GM18868 (cell line): ENCODE results near the gene TMEM184A.

Experiments used
- ATAC-seq: cut with Tn5 transposase; IDR thresholded peaks from one replicate; pipeline ENCODE4 v1.9.1; 2021; ENCODE audit warnings: mild to moderate bottlenecking, moderate library complexity; ENCODE audit not compliant: unreplicated experiment

TMEM184A gene

DNA sequence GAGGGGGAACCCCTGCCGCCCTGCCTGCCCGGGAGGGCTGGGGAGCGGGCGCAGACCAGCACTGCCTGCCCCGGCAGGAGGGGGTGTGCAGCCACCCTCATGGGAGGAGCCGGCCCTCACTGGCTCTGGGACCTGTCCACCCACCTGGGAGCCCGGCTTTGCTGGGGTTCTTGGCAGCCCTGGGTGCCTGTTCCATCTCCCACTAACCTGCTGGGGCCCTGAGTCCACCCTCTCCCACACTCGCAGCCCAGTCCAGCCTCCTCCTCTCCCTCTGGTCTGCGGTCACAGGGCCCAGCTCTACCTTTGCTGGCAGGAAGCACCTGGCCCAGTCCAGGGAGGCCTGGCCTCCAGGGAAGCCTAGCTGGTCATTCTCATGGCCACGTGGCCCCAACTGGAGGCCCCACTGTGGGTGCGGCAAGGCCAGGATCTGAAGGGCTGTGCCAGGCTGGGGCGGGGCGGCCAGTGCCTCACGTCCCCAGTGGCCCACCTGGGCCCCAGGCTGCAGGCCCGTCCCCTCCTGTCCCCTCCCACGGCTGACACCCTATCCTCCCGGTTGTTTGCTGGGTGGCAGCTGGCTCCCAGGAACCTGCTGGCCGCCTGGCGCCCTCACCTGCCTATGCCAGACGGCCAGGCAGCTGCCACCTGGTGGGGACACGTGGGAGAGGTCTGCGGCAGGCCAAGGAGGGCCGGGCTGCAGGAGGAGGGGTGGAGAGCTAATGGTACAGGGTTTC lies at the start of gene TMEM184A:
TMEM184A (minus strand) TSS at position 393 of the 731 bp plus-strand sequence. CDS start 721 bp downstream, outside the sequence.
- no peak for ATAC-seq

DNA sequence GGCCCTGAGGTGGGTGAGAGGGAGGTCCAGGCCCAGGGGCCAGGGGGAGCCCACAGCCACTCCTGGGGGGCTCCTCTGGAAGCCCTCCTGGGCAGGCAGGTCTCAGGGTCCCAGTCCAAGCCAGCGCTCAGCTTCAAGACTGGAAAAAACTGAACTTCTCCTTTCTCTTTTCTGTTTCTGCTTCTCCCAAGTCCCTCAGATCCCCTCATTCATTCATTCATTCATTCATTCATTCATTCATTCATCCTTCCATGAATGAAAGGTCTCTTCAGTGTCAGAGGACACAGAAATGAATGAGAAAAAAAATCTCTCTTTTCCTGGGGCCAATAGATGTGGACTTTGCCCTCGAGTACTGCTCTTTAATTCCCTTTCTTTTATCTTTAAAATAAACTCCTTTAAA lies 48.4 kb upstream of the TMEM184A start:
- no peak for ATAC-seq

DNA sequence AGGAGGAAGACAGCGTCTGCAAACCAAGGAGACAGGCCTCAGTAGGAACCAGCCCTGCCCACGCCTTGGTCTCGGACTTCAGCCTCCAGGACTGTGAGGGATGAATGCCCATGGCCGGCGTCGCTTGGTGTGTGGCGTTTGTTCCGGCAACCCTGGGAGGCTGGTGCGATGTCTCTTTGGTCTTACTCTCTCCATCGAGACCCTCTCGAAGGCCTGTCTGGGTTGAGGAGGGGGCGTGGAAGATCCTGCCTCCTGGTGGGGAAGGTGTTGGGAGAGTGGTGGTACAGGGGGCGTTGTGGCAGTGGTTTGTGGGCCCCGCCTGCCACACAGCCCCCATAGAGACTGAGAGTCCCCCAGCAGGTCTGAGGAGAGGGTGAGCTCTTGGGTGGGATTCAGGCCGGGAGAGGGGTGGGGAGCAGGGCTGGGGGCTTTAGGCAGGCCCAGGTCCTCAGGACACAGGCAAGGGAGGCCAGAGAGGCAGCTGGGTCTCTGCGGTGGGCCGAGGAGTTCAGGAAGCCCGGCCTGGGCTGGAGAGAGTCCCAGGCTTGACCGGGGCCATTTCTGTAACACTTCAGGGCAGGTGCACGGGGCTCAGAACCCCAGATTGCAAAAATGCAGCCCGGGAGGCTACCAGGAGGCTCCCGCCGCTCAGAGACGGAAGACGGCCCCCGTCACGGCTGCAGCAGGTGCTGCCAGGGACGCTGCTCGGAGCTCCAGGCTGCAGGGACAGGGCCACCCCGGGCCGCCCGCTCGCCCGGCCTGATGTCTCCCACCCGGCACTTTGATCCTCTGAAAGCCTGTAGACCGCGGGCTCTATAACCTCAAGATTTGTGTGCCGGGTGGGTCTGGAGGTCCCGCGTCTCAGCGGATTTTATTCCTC lies 47.6 kb upstream of the TMEM184A start:
- ATAC-seq, result no peak

DNA sequence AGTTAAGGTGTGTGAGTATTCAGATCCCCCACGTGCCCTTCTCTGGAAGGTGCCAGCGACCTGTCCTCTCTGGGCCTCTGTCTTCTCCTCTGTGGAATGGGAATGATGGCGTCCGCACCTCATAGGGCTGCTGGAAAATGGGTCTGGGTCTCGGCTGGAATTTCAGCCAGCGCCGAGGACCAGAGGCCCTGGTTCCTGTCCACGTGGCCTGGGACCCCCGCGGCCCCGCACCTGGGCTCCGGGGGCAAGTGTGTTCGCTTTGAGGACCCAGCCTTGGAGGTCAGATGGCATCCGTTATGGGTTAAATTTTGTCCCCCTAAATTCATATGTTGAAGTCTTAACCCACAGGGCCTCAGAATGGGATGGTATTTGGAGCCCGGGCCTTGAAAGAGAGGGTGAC lies 46.4 kb upstream of the TMEM184A start:
- no peak for ATAC-seq

DNA sequence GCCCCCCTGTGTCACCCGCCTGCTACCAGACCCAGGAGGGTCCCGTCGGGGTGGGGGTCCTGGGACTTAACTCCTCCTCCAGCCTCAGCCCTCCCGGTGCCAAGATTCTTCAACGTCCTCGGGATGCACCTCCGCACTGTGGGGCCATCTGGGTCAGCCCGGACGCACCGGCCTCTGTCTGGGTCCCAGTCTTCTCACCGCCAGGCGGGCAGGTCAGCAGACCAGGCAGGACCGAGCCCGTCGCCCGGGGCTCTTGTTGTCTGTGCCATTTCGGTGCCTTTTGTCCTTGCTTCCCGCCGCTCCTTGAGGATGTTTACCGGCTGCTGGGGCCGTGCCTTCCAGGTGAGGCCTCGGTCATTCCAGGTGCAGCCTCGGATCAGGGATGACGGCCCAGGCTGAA lies 46.0 kb upstream of the TMEM184A start:
- ATAC-seq, result no peak

DNA sequence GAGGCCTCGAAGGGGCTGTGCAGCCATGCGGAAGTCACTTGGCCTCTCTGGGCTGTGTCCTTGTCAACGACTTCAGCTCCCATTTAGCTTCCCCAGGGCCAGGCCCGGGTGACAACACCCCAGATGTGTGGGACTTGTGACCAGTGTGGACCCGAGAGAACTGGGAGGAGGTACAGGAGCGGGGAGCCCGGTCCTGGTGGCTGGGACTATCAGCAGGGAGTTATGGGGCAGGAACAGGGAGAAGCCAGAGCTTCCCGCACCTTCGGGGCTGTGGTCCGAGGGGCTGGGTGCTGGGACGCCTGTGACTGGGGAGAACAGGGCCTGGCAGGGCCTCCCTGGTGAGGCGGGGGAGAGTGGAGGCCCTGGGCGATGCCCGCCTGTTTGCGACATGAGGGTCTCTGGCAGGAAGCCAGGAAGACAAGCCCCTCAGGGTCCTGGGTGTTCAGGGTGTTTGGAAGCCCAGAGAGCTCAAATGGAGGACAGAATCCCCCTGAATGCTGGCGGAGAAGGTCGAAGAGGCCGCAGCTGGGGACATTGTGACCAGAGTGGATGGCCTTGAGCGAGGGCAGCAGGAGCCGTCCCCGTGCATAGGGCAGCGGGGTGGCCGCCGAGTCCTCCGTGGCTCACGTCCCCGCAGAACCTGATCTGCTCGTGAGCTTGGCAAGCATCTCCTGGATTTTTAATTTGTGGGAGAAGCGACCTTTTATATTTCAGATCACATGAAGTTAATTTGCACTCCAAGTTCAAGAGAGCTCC lies 43.8 kb upstream of the TMEM184A start:
- ATAC-seq, result no peak

DNA sequence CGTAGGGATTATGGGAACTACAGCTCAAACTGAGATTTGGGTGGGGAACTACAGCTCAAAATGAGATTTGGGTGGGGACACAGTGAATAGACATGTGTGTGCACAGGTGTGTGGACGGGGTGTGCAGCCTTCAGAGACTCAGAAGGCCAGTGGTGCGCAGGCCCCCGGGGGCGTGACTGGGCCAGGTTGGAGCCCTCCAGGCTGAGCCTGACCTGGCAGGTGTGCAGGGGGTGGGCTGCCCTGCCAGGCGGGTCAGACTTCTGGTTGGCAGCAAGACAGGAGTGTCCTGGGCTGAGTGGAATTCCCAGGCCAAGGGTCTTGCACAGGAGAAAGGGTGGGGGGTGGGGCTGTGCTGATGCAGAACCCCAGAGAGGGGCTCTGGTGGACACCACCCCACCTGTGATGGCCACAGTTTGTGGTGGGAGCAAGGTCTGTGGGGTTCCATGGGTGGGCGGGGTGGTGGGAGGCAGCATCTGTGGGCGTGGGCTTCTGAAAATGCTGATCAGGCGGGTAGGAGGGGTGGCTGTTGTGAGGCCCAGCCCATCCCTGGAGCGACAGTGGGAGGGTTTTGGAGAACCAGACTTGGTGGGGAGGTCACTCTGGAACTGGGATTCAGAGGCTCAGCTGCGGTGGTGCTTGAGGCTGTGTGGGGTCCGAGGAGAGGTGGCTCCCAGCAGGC lies 43.1 kb upstream of the TMEM184A start:
- no peak for ATAC-seq

DNA sequence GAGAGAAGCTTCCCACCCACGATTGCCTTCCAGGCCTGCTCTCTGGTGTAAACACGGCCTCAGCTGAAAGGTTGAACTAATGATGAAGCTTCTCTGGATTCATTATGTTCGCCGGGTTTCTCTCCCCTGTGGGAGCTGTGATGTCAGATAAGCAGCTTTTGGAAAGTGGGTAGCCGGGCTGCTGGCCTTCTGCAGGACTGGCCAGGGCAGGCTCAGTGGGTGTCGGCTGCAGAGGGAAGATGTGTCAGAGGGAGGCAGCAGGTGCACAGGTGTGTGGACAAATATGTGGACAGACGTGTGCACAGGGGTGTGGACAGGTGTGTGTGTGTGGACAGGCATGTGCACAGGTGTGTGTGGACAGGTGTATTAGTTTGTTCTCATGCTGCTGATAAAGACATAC lies 42.3 kb upstream of the TMEM184A start:
- no peak for ATAC-seq

DNA sequence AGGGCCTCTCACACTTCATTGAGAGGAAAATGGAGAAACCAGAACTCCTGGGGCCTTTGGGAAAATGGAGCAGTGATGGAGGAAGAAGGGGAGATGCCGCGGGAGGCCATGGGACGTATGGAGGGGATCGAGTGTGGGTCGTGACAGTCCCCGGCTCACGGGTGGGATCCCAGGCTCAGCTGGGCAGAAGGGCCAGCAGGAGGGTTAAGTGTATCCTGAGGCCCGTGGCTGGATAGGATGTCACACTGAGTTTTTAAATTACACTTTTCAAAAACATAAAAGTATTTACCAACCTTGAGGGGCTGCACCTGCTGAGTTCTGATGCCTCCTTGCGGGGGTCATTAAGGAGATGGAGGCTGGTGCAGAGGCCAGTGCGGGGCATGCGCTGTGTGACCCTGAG lies 41.8 kb upstream of the TMEM184A start:
- no peak for ATAC-seq

DNA sequence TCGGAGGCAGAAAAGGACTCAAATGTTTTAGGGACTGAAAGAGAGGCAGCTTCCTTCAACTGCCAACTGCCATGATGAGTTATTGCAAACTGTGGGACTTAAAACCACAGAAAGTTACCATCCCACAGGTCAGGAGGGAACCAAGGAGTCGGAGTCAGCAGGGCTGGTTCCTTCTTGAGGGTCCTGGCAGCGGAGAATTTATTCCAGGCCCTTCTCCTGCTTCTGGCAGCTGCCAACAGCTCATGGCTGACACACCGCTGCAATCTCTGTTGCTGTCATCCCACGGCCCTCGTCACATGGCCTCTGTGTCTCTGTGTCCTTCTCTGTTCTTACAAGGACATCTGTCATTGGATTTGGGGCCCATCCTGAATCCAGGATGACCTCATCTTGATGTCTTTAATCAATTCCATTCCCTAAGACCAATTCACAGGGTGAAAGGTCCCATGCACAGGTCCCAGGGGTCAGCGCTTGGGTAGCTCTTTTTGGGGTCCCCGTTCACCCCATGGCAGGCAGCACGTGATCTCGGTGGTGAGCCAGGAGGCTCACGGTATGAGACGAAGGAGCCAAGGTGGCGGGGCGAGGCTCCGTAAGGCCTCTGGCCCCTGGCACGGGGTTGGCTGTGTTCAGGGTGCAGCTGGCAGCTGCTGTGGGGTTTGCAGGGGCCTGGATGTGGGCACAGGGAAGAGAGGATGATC lies 41.2 kb upstream of the TMEM184A start:
- ATAC-seq, result no peak

DNA sequence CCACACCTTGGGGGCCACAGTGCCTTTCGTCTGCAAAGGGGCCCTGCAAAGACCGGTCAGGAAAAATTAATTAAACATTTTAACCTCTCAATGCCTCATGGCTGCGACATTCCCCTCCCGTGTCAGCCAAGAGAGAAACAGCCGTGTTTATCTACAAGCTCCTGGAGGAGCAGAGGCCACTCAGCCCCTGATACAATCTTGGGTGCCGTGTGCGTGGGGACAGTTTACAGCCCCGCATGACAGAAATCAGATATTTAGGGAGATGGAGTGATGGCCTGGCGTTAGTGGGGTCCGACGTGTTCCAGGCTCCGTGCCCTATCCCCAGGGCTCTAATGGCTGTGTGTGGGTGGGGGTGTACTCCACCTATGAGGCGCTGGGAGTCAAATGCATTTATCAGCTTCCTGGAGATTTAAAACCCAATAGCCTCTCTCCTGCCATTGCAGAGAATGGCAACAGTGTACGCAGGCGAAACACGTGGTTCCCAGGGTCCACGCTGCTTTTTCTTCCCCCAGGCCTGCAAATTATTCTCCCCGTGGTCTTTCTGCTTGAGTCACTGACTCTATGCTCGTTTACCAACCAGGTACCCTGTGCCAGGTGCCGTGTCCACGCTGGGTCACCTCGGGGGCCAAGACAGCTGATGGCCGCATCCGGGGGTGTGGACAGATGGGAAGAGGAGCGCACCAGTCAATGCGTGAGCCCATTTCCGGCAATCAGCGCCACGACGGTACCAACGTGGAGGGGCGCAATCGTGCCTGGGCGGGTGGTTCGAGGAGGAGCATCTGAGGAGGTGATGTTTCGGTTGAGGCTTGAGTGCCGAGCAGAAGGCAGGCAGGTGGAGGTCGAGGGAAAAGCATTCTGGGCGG lies 40.4 kb upstream of the TMEM184A start:
- no peak for ATAC-seq

DNA sequence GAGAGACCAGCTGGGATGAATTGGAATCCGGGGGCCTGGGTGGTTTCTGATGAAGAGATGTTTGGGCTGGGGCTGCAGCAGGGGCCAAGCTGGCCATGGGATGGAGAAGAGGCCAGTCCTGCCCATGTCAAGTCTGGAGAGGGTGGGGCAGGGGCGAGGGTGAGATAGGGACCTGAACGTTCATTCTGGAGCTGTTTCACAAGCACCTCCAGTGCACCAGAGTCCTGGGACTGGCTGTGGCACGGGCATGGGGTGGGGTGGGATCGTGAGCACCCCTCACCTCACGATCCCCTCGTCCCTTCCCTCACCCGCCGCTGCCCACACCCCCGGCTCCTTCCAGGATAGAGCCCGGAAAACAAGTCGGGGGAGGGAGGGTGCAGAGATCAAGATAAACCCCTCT lies 39.6 kb upstream of the TMEM184A start:
- ATAC-seq, result no peak

DNA sequence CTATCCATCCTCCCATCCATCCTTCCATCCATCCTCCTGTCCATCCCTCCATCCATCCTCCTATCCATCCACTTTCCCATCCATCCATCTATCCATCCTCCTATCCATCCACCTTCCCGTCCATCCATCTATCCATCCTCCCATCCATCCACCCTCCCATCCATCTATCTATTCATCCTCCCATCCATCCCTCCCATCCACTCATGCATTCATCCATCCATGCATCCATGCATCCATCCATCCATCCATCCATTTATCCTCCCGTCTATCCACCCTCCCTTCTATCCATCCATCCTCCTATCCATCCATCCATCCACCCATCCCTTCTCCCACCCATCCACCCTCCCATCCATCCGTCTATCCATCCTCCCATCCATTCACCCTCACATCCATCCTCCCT lies 39.0 kb upstream of the TMEM184A start:
- no peak for ATAC-seq

DNA sequence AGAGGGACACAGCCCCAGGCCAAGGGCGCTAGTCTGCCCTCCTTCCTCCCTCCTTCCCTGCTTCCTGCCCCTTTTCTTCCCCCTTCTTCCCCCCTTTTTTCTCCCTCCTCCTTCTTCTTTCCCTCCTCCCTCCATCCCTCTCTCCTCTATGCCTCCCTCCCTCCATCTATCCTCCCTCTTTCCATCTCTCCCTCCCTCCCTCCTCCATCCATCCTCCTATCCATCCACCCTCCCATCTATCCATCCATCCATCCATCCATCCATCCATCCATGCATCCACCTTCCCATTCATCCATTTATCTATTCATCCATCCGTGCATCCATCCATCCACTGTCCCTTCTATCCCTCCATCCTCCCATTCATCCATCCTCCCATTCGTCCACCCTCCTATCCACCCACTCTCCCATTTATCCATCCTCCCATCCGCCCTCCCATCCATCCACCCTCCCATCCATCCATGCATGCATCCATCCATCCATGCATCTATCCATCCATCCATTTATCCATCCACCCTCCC lies 38.0 kb upstream of the TMEM184A start:
- ATAC-seq, result no peak

DNA sequence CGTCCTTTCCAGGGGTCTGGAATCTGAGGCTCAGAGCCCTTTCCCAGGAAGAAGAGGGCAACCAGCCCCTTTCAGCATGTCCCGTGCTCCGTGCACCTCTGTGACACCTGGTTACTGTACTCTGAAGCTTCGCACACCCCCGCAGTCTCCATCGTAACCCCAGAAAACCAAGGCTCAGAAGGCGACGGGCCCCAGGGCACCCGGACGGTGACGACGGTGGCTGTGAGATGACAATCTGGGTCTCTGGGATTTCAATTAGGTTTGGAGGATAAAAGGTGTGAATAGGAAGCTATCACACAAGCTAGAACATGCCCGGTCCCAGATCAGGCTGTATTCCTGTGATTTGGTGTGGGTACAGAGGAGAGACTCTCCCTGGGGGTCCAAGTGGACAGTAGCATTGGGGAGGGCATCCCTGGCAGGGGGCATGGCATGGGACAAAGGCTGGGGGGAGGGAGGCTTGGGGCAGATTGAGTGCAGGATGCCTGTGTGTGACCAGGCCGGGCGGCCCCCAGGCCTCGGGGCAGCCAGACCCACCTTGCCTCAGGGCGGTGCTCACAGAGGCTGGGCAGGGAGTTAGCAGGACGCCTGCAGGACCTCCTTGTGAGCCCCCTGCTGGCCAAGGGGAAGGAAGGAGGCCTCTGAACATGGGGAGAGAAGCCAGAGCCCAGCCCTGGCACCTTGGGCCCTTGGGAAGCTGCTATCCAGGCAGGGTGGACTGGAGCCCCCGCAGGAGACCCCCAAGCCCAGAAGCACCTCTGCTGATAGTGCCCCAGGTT lies 37.3 kb upstream of the TMEM184A start:
- no peak for ATAC-seq

DNA sequence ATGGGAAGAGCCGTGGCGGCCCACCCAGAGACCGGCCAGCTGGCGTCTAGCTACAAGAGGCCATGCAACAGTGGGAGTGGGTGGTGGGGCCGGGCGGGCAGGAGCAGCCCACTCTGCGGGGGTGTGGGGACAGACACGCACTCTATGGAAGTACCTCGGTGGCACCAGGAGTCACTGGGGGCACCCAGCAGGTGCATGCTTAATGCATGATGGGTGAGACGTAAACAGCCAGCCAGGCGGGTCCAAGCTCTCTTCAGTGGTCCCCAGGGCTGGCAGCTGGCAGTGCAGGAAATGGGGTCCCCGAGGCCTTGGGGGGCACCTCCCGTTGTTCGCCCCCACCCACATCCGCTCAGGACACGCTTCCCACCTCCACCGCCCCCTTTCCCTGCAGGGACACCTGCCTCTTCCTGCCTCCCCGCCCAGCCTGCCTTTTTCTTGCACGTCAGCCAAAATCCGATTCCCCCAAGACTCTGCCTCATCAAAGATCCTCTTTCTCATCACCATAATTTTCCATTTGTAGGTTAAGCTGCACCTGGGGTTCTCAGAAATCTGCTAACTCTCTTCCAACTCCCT lies 36.4 kb upstream of the TMEM184A start:
- no peak for ATAC-seq

DNA sequence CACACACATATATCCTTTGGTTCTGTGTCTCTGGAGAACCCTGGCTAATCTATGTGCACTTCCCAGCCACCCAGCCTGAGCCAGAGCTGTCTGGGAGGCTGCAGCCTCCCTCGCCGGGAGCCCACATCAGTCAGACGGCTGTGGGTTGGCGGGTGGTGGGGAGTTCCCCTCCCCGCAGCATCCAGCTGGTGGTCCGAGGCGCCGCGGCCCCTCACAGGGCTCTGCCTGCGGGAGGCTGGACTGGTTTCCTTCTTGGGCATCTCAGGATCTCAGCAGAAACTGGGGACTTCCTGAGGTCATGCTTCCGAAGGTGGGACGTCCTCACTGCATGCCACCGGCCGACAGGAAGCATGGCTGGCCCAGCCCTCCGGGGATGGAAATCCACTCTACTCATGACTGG lies 35.9 kb upstream of the TMEM184A start:
- ATAC-seq, result no peak

DNA sequence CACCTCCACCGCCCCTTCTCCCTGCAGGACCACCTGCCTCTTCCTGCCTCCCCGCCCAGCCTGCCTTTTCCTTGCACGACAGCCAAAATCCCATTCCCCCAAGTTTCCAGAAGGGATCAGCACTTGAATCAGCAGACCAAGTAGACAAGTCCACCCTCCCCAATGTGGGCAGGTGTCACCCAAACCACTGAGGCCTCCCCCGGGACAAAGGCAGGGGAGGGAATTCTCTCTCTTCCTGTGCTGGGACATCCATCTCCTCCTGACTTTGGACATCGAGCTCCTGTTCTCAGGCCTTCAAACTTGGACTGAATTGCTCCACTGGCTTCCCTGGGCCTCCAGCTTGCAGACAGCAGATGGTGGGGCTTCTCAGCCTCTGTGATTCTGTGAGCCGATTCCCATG lies 35.4 kb upstream of the TMEM184A start:
- no peak for ATAC-seq
